ENCODE data around the gene MRGPRF. TPM values are rescaled to one million over a fixed set of nuclear protein-coding genes. Genes with fewer than 3 reads are reported as not detected.

Gene MRGPRF
- total and polyA plus RNA-seq, 10 donors, result 2.2 to 21.2 (median 9.7) TPM

DNA sequence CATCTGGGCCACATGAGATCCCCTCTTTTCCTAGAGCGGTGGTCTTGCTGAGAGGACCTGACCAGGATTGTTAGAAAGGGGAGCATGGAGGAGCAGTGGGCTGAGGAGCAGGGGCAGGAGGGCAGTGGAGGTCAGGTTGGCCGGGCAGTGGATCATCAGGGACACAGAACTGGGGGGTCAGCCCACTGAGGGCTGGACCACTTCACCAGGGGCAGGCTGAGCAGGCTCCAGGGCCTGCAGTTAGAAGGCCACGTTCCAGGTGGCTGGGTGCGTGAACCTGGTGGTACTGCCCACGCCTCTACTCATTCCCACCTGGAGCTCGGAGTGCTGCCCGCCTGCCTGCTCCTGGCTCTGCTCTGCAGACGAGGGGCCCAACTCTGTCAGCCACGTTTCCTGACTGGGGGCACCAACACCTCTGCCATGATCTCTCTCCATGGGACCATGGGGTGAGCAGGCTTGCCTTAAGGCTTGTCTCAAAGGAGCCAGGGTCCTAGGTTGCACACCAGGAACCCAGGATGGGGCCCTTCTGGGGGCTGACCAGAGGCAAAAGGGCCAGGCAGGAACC lies 9.7 kb downstream of the MRGPRF start:
- H3K27ac ChIP-seq, result peak overlapping the region in 3 of 8 donors; percentile 42 to 71 (median 51)
- intact Hi-C loops (cut with DNase I; ENCODE audit: low total_unique reads), result no loop called here
- WGBS, 5 donors, result 81 to 88% (median 85%) methylated on average over 8 to 9 of the region's 9 CpGs

GRCh38 chr11:69002570-69003231 lies 10.3 kb downstream of the MRGPRF start:
- H3K4me3 ChIP-seq, result no peak overlapping the region
- peaks cover 0 to 68% (median 8%) of the 10 kb centered on the region in 7 donors for H3K27me3 ChIP-seq (replicated peaks in 1 of 7)
- intact Hi-C loops (cut with DNase I; ENCODE audit: low total_unique reads), result no loop called here
- TF ChIP-seq POLR2A (IDR thresholded peaks at IDR 0.05) (no peak), POLR2AphosphoS5 (IDR thresholded peaks at IDR 0.05) (peak in 1 of 3 donors; percentile 36)
- TF ChIP-seq, protein P1, sequence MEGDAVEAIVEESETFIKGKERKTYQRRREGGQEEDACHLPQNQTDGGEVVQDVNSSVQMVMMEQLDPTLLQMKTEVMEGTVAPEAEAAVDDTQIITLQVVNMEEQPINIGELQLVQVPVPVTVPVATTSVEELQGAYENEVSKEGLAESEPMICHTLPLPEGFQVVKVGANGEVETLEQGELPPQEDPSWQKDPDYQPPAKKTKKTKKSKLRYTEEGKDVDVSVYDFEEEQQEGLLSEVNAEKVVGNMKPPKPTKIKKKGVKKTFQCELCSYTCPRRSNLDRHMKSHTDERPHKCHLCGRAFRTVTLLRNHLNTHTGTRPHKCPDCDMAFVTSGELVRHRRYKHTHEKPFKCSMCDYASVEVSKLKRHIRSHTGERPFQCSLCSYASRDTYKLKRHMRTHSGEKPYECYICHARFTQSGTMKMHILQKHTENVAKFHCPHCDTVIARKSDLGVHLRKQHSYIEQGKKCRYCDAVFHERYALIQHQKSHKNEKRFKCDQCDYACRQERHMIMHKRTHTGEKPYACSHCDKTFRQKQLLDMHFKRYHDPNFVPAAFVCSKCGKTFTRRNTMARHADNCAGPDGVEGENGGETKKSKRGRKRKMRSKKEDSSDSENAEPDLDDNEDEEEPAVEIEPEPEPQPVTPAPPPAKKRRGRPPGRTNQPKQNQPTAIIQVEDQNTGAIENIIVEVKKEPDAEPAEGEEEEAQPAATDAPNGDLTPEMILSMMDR (IDR thresholded peaks at IDR 0.05 in 8 of 11, conservative IDR thresholded peaks at IDR 0.05 in 3 of 11), result no peak
- H3K9me3 ChIP-seq, result no peaks in the 10 kb centered on the region
- DNase-seq, result peak; percentile 49
- 67 to 84% (median 76%) methylated on average over 5 to 13 of the region's 13 CpGs for WGBS, 5 donors
- peaks cover 0 to 20% (median 0%) of the 10 kb centered on the region in 6 donors for H3K36me3 ChIP-seq
- peaks cover 0 to 49% (median 22%) of the 10 kb centered on the region in 6 donors for H3K4me1 ChIP-seq
- peak overlapping the region in 4 of 8 donors; percentile 42 to 71 (median 57) for H3K27ac ChIP-seq

More for the DNA sequence above, 9.7 kb downstream of the MRGPRF start:
- H3K27me3 ChIP-seq (replicated peaks in 1 of 7), result peaks cover 0 to 66% (median 8%) of the 10 kb centered on the region in 7 donors
- DNase-seq, result peak; percentile 59
- H3K4me3 ChIP-seq, result no peak overlapping the region
- peaks cover 0 to 20% (median 0%) of the 10 kb centered on the region in 6 donors for H3K36me3 ChIP-seq
- TF ChIP-seq, protein P1 (IDR thresholded peaks at IDR 0.05 in 8 of 11, conservative IDR thresholded peaks at IDR 0.05 in 3 of 11), result no peak
- no peak for TF ChIP-seq POLR2A (IDR thresholded peaks at IDR 0.05)
- H3K4me1 ChIP-seq, result peaks cover 0 to 50% (median 22%) of the 10 kb centered on the region in 6 donors
- H3K9me3 ChIP-seq, result no peaks in the 10 kb centered on the region

DNA sequence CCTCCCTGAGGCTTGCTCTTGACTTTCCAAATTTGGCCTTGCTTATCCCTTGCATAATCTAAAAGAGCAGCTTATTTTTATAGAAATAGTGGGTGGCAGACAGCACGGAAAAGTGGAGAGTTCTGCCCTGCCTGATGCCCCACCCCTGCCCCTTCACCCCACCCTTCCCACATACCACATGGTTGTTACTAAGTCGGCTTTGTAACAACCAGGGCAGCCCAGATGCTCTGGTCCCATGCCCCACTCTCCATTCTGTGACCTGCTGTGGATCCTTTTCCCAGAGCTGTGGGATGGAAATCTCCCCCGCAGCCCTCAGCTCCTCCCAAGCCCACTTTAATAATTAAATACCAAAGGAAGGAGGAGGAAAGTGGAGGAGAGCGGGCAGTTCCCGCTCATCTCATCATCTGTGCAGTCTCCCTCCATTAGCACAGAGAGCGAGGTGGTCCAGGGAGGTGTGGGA lies 10.9 kb downstream of the MRGPRF start:
- intact Hi-C loops (cut with DNase I; ENCODE audit: low total_unique reads), result no loop called here
- H3K27ac ChIP-seq, result peak overlapping the region in 6 of 8 donors; percentile 5 to 71 (median 57)
- TF ChIP-seq POLR2A (IDR thresholded peaks at IDR 0.05) (no peak), POLR2AphosphoS5 (IDR thresholded peaks at IDR 0.05) (no peak)
- TF ChIP-seq, protein P1 (IDR thresholded peaks at IDR 0.05 in 8 of 11, conservative IDR thresholded peaks at IDR 0.05 in 3 of 11), result no peak

More for the DNA sequence above, 10.9 kb downstream of the MRGPRF start:
- peaks cover 0 to 20% (median 0%) of the 10 kb centered on the region in 6 donors for H3K36me3 ChIP-seq
- H3K27me3 ChIP-seq (replicated peaks in 1 of 7), result peaks cover 0 to 74% (median 8%) of the 10 kb centered on the region in 7 donors
- WGBS, 5 donors, result 69 to 84% (median 76%) methylated on average over 6 of the region's 6 CpGs
- H3K4me1 ChIP-seq, result peaks cover 0 to 44% (median 21%) of the 10 kb centered on the region in 6 donors
- H3K4me3 ChIP-seq, result no peak overlapping the region
- no peaks in the 10 kb centered on the region for H3K9me3 ChIP-seq
- peak; percentile 24 for DNase-seq

Measured in spleen (tissue), 11 donors.